ENCODE measurements around the gene RAB3GAP1. TPM values are rescaled to one million over a fixed set of nuclear protein-coding genes. Genes with fewer than 3 reads are reported as not detected.

Gene RAB3GAP1
- total and polyA plus RNA-seq, 7 donors, result 24.5 to 52.7 (median 38.5) TPM

GRCh38 chr2:135198481-135198880 lies 146.4 kb downstream of the RAB3GAP1 start:
- DNase-seq, result no peak
- Histone ChIP-seq H3K4me3 (no peak overlapping the region), H3K27me3 (ENCODE audit: insufficient read depth in 3 of 3, low read length in 2 of 3) (no peaks in the 10 kb centered on the region), H3K27ac (no peak overlapping the region), H3K9me3 (no peaks in the 10 kb centered on the region), H3K36me3 (ENCODE audit: insufficient read depth in 1 of 2, low read depth in 1 of 2) (no peaks in the 10 kb centered on the region), H3K4me1 (no peaks in the 10 kb centered on the region)
- intact Hi-C loops (cut with DNase I), result no loop called here
- no peak for TF ChIP-seq CTCF (IDR thresholded peaks at IDR 0.05)
- no peak for ATAC-seq
- 76 to 79% (median 78%) methylated on average over 3 of the region's 3 CpGs for WGBS, 3 donors

GRCh38 chr2:135202751-135203150 lies 150.7 kb downstream of the RAB3GAP1 start:
- DNase-seq (no peak), ATAC-seq (no peak)
- TF ChIP-seq CTCF (IDR thresholded peaks at IDR 0.05), result no peak
- H3K27me3 ChIP-seq (ENCODE audit: insufficient read depth in 3 of 3, low read length in 2 of 3), result no peaks in the 10 kb centered on the region
- H3K4me1 ChIP-seq, result no peaks in the 10 kb centered on the region
- H3K36me3 ChIP-seq (ENCODE audit: insufficient read depth in 1 of 2, low read depth in 1 of 2), result no peaks in the 10 kb centered on the region
- H3K4me3 ChIP-seq, result no peak overlapping the region
- no peaks in the 10 kb centered on the region for H3K9me3 ChIP-seq
- no peak overlapping the region for H3K27ac ChIP-seq
- intact Hi-C loops (cut with DNase I), result no loop called here

DNA sequence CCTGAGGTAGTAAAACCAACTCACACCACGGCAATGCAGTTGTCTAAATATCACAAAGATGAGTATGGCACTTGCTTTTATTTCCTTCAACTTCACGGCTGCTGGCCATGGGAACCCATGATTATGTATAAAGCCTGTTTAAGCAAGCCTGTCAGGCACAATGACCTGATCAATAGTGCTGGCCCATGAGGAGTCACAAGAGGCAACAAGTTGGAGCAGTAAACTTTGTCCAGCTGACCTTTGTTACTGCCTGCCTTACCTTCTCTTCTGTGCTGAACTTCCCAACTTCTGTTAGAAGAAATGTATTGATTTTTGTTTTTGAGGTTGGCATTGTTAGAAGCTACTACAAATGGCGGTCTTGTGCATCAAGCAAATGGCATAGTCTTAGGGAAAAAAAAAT lies 151.9 kb downstream of the RAB3GAP1 start:
- H3K36me3 ChIP-seq (ENCODE audit: insufficient read depth in 1 of 2, low read depth in 1 of 2), result no peaks in the 10 kb centered on the region
- DNase-seq (no peak), ATAC-seq (no peak)
- TF ChIP-seq CTCF (IDR thresholded peaks at IDR 0.05), result no peak
- H3K27me3 ChIP-seq (ENCODE audit: insufficient read depth in 3 of 3, low read length in 2 of 3), result no peaks in the 10 kb centered on the region
- H3K4me1 ChIP-seq, result no peaks in the 10 kb centered on the region
- intact Hi-C loops (cut with DNase I), result no loop called here
- 95 to 97% (median 96%) methylated on average over 3 of the region's 3 CpGs for WGBS, 3 donors
- H3K4me3 ChIP-seq, result no peak overlapping the region
- H3K9me3 ChIP-seq, result no peaks in the 10 kb centered on the region
- no peak overlapping the region for H3K27ac ChIP-seq

DNA sequence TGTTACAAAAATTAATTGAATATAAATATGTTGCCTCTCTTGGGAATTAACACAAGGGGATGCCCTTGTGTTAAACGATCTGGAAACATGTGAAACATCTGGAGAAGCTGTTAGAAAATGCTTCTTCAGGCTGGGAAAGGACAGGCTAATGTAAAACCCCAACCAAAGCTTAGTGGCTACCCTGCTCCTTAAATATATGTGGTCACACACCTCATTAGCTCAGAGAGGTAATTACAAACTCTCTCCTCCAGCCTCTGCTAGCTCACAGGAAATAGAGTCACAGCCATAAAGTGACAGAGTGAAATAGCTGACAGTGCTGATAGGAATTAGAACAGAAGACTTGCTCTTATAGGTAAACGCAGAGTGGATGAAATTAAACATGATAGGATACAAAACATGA lies 155.9 kb downstream of the RAB3GAP1 start:
- Histone ChIP-seq H3K9me3 (no peaks in the 10 kb centered on the region), H3K4me3 (no peak overlapping the region), H3K4me1 (no peaks in the 10 kb centered on the region), H3K27me3 (ENCODE audit: insufficient read depth in 3 of 3, low read length in 2 of 3) (no peaks in the 10 kb centered on the region), H3K27ac (no peak overlapping the region), H3K36me3 (ENCODE audit: insufficient read depth in 1 of 2, low read depth in 1 of 2) (no peaks in the 10 kb centered on the region)
- ATAC-seq, result no peak
- WGBS, 3 donors, result 31 to 44% (median 42%) methylated on average over 2 of the region's 2 CpGs
- TF ChIP-seq CTCF (IDR thresholded peaks at IDR 0.05), result no peak
- intact Hi-C loops (cut with DNase I), result no loop called here
- DNase-seq, result no peak

- no peak for TF ChIP-seq CTCF (IDR thresholded peaks at IDR 0.05)
- Histone ChIP-seq H3K4me1 (no peaks in the 10 kb centered on the region), H3K36me3 (ENCODE audit: insufficient read depth in 1 of 2, low read depth in 1 of 2) (peaks cover 0 to 8% of the 10 kb centered on the region in 2 donors), H3K9me3 (no peaks in the 10 kb centered on the region), H3K27me3 (ENCODE audit: insufficient read depth in 3 of 3, low read length in 2 of 3) (no peaks in the 10 kb centered on the region), H3K27ac (no peak overlapping the region), H3K4me3 (no peak overlapping the region)
- DNase-seq, result no peak
- intact Hi-C loops (cut with DNase I), result no loop called here
- no peak for ATAC-seq
- WGBS, 3 donors, result 60 to 74% (median 68%) methylated on average over 2 of the region's 2 CpGs
Observed at GRCh38 chr2:135212757-135213156, 160.7 kb downstream of the RAB3GAP1 start.
